ENCODE data around the gene TAGLN.

TAGLN gene

GRCh38 chr11:117214404-117215110 is 15.4 kb downstream of the TAGLN start:
- no peak overlapping the region for H3K9ac ChIP-seq (ENCODE audit: low read depth in 1 of 2, low read length in 2 of 2)
- peaks cover 0 to 9% of the 10 kb centered on the region in 2 donors for H3K4me1 ChIP-seq (ENCODE audit: control insufficient read depth in 1 of 2, insufficient read depth in 2 of 2, low read length in 2 of 2)
- no peaks in the 10 kb centered on the region for H3K9me3 ChIP-seq (ENCODE audit: control insufficient read depth in 1 of 2, low read length in 2 of 2)
- peaks cover 41 to 71% of the 10 kb centered on the region in 2 donors for H3K36me3 ChIP-seq (ENCODE audit: control insufficient read depth in 1 of 2, insufficient read depth in 2 of 2, low read length in 2 of 2)
- no peak overlapping the region for H3K27ac ChIP-seq (ENCODE audit: low read depth, low read length)
- no peak overlapping the region for H3K4me3 ChIP-seq (ENCODE audit: low read depth in 1 of 2, low read length in 2 of 2)
- H3K27me3 ChIP-seq (ENCODE audit: control insufficient read depth in 1 of 2, insufficient read depth in 2 of 2, low read length in 2 of 2) = no peaks in the 10 kb centered on the region

GRCh38 chr11:117217141-117218084 is 18.2 kb downstream of the TAGLN start:
- H3K4me3 ChIP-seq (ENCODE audit: low read depth in 1 of 2, low read length in 2 of 2) = no peak overlapping the region
- H3K9ac ChIP-seq (ENCODE audit: low read depth in 1 of 2, low read length in 2 of 2) = no peak overlapping the region
- H3K4me1 ChIP-seq (ENCODE audit: control insufficient read depth in 1 of 2, insufficient read depth in 2 of 2, low read length in 2 of 2) = peaks cover 18 to 38% of the 10 kb centered on the region in 2 donors
- H3K27me3 ChIP-seq (ENCODE audit: control insufficient read depth in 1 of 2, insufficient read depth in 2 of 2, low read length in 2 of 2) = no peaks in the 10 kb centered on the region
- peak overlapping the region; percentile 53 for H3K27ac ChIP-seq (ENCODE audit: low read depth, low read length)
- H3K9me3 ChIP-seq (ENCODE audit: control insufficient read depth in 1 of 2, low read length in 2 of 2) = no peaks in the 10 kb centered on the region
- H3K36me3 ChIP-seq (ENCODE audit: control insufficient read depth in 1 of 2, insufficient read depth in 2 of 2, low read length in 2 of 2) = peaks cover 50 to 82% of the 10 kb centered on the region in 2 donors

- Histone ChIP-seq H3K27me3 (ENCODE audit: control insufficient read depth in 1 of 2, insufficient read depth in 2 of 2, low read length in 2 of 2) (no peaks in the 10 kb centered on the region), H3K27ac (ENCODE audit: low read depth, low read length) (peak overlapping the region; percentile 53), H3K36me3 (ENCODE audit: control insufficient read depth in 1 of 2, insufficient read depth in 2 of 2, low read length in 2 of 2) (peaks cover 52 to 82% of the 10 kb centered on the region in 2 donors), H3K4me1 (ENCODE audit: control insufficient read depth in 1 of 2, insufficient read depth in 2 of 2, low read length in 2 of 2) (peaks cover 18 to 39% of the 10 kb centered on the region in 2 donors), H3K4me3 (ENCODE audit: low read depth in 1 of 2, low read length in 2 of 2) (no peak overlapping the region), H3K9ac (ENCODE audit: low read depth in 1 of 2, low read length in 2 of 2) (peak overlapping the region in 1 of 2 donors; percentile 14), H3K9me3 (ENCODE audit: control insufficient read depth in 1 of 2, low read length in 2 of 2) (no peaks in the 10 kb centered on the region)
Observed at GRCh38 chr11:117218133-117218915, 19.2 kb downstream of the TAGLN start.

- H3K9me3 ChIP-seq (ENCODE audit: control insufficient read depth in 1 of 2, low read length in 2 of 2) = no peaks in the 10 kb centered on the region
- H3K9ac ChIP-seq (ENCODE audit: low read depth in 1 of 2, low read length in 2 of 2) = no peak overlapping the region
- H3K4me1 ChIP-seq (ENCODE audit: control insufficient read depth in 1 of 2, insufficient read depth in 2 of 2, low read length in 2 of 2) = peaks cover 25 to 46% of the 10 kb centered on the region in 2 donors
- no peak overlapping the region for H3K4me3 ChIP-seq (ENCODE audit: low read depth in 1 of 2, low read length in 2 of 2)
- H3K27me3 ChIP-seq (ENCODE audit: control insufficient read depth in 1 of 2, insufficient read depth in 2 of 2, low read length in 2 of 2) = no peaks in the 10 kb centered on the region
- peaks cover 56 to 85% of the 10 kb centered on the region in 2 donors for H3K36me3 ChIP-seq (ENCODE audit: control insufficient read depth in 1 of 2, insufficient read depth in 2 of 2, low read length in 2 of 2)
- H3K27ac ChIP-seq (ENCODE audit: low read depth, low read length) = peak overlapping the region; percentile 18
Observed at GRCh38 chr11:117219001-117219400, 19.8 kb downstream of the TAGLN start.

GRCh38 chr11:117219455-117219854 is 20.3 kb downstream of the TAGLN start:
- no peaks in the 10 kb centered on the region for H3K27me3 ChIP-seq (ENCODE audit: control insufficient read depth in 1 of 2, insufficient read depth in 2 of 2, low read length in 2 of 2)
- peaks cover 29 to 51% of the 10 kb centered on the region in 2 donors for H3K4me1 ChIP-seq (ENCODE audit: control insufficient read depth in 1 of 2, insufficient read depth in 2 of 2, low read length in 2 of 2)
- no peak overlapping the region for H3K4me3 ChIP-seq (ENCODE audit: low read depth in 1 of 2, low read length in 2 of 2)
- H3K9me3 ChIP-seq (ENCODE audit: control insufficient read depth in 1 of 2, low read length in 2 of 2) = no peaks in the 10 kb centered on the region
- peak overlapping the region; percentile 18 for H3K27ac ChIP-seq (ENCODE audit: low read depth, low read length)
- no peak overlapping the region for H3K9ac ChIP-seq (ENCODE audit: low read depth in 1 of 2, low read length in 2 of 2)
- H3K36me3 ChIP-seq (ENCODE audit: control insufficient read depth in 1 of 2, insufficient read depth in 2 of 2, low read length in 2 of 2) = peaks cover 55 to 81% of the 10 kb centered on the region in 2 donors

- Histone ChIP-seq H3K4me3 (ENCODE audit: low read depth in 1 of 2, low read length in 2 of 2) (no peak overlapping the region), H3K9me3 (ENCODE audit: control insufficient read depth in 1 of 2, low read length in 2 of 2) (no peaks in the 10 kb centered on the region), H3K27me3 (ENCODE audit: control insufficient read depth in 1 of 2, insufficient read depth in 2 of 2, low read length in 2 of 2) (no peaks in the 10 kb centered on the region), H3K9ac (ENCODE audit: low read depth in 1 of 2, low read length in 2 of 2) (no peak overlapping the region), H3K36me3 (ENCODE audit: control insufficient read depth in 1 of 2, insufficient read depth in 2 of 2, low read length in 2 of 2) (peaks cover 50 to 76% of the 10 kb centered on the region in 2 donors), H3K27ac (ENCODE audit: low read depth, low read length) (no peak overlapping the region), H3K4me1 (ENCODE audit: control insufficient read depth in 1 of 2, insufficient read depth in 2 of 2, low read length in 2 of 2) (peaks cover 30 to 52% of the 10 kb centered on the region in 2 donors)
Observed at GRCh38 chr11:117219995-117220394, 20.8 kb downstream of the TAGLN start.

GRCh38 chr11:117220568-117220967 is 21.4 kb downstream of the TAGLN start:
- Histone ChIP-seq H3K4me1 (ENCODE audit: control insufficient read depth in 1 of 2, insufficient read depth in 2 of 2, low read length in 2 of 2) (peaks cover 35 to 55% of the 10 kb centered on the region in 2 donors), H3K36me3 (ENCODE audit: control insufficient read depth in 1 of 2, insufficient read depth in 2 of 2, low read length in 2 of 2) (peaks cover 54 to 79% of the 10 kb centered on the region in 2 donors), H3K4me3 (ENCODE audit: low read depth in 1 of 2, low read length in 2 of 2) (no peak overlapping the region), H3K9me3 (ENCODE audit: control insufficient read depth in 1 of 2, low read length in 2 of 2) (no peaks in the 10 kb centered on the region), H3K27ac (ENCODE audit: low read depth, low read length) (peak overlapping the region; percentile 54), H3K27me3 (ENCODE audit: control insufficient read depth in 1 of 2, insufficient read depth in 2 of 2, low read length in 2 of 2) (no peaks in the 10 kb centered on the region), H3K9ac (ENCODE audit: low read depth in 1 of 2, low read length in 2 of 2) (no peak overlapping the region)

- Histone ChIP-seq H3K36me3 (ENCODE audit: control insufficient read depth in 1 of 2, insufficient read depth in 2 of 2, low read length in 2 of 2) (peaks cover 57 to 78% of the 10 kb centered on the region in 2 donors), H3K4me3 (ENCODE audit: low read depth in 1 of 2, low read length in 2 of 2) (no peak overlapping the region), H3K9me3 (ENCODE audit: control insufficient read depth in 1 of 2, low read length in 2 of 2) (no peaks in the 10 kb centered on the region), H3K9ac (ENCODE audit: low read depth in 1 of 2, low read length in 2 of 2) (no peak overlapping the region), H3K27ac (ENCODE audit: low read depth, low read length) (peak overlapping the region; percentile 54), H3K27me3 (ENCODE audit: control insufficient read depth in 1 of 2, insufficient read depth in 2 of 2, low read length in 2 of 2) (no peaks in the 10 kb centered on the region), H3K4me1 (ENCODE audit: control insufficient read depth in 1 of 2, insufficient read depth in 2 of 2, low read length in 2 of 2) (peaks cover 41 to 61% of the 10 kb centered on the region in 2 donors)
Observed at GRCh38 chr11:117220999-117221774, 22.0 kb downstream of the TAGLN start.

GRCh38 chr11:117221775-117222517 is 22.8 kb downstream of the TAGLN start:
- peaks cover 43 to 62% of the 10 kb centered on the region in 2 donors for H3K4me1 ChIP-seq (ENCODE audit: control insufficient read depth in 1 of 2, insufficient read depth in 2 of 2, low read length in 2 of 2)
- H3K4me3 ChIP-seq (ENCODE audit: low read depth in 1 of 2, low read length in 2 of 2) = no peak overlapping the region
- no peak overlapping the region for H3K9ac ChIP-seq (ENCODE audit: low read depth in 1 of 2, low read length in 2 of 2)
- no peaks in the 10 kb centered on the region for H3K27me3 ChIP-seq (ENCODE audit: control insufficient read depth in 1 of 2, insufficient read depth in 2 of 2, low read length in 2 of 2)
- H3K9me3 ChIP-seq (ENCODE audit: control insufficient read depth in 1 of 2, low read length in 2 of 2) = no peaks in the 10 kb centered on the region
- peaks cover 55 to 77% of the 10 kb centered on the region in 2 donors for H3K36me3 ChIP-seq (ENCODE audit: control insufficient read depth in 1 of 2, insufficient read depth in 2 of 2, low read length in 2 of 2)
- peak overlapping the region; percentile 2 for H3K27ac ChIP-seq (ENCODE audit: low read depth, low read length)
